Hepatocyte (in vitro differentiated cells): Measurements from ENCODE around the gene MET.

Experiments used
- EZH2 ChIP-seq: fragments of 200-600 bp; sonication (generic); IDR thresholded peaks from 2 replicates; pipeline ENCODE4 v1.6.1; 2016; ENCODE audit warnings: antibody characterized with exemption, mild to moderate bottlenecking, borderline replicate concordance
- EZH2phosphoT487 ChIP-seq: fragments of 200-600 bp; sonication (generic); IDR thresholded peaks from one replicate; pipeline ENCODE4 v1.6.1; 2018; ENCODE audit warnings: antibody characterized with exemption, mild to moderate bottlenecking, low read depth, moderate library complexity; ENCODE audit not compliant: unreplicated experiment, severe bottlenecking
- TF ChIP-seq, protein P1 (sequence below): fragments of 200-600 bp; sonication (generic); IDR thresholded peaks from 2 replicates; pipeline ENCODE4 v1.5.1; 2016; ENCODE audit warnings: antibody characterized with exemption, mild to moderate bottlenecking; ENCODE audit not compliant: poor library complexity

DNA sequence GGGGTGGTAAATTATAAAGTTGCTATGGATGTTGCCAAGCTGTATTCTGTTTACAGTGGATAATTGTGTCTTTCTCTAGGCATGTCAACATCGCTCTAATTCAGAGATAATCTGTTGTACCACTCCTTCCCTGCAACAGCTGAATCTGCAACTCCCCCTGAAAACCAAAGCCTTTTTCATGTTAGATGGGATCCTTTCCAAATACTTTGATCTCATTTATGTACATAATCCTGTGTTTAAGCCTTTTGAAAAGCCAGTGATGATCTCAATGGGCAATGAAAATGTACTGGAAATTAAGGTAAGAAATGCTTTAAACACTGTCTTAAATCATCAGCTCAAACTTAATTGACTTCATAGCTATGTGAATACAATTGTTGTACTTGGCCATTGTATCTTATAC is 91.0 kb downstream of the MET start:
- TF ChIP-seq, protein P1, sequence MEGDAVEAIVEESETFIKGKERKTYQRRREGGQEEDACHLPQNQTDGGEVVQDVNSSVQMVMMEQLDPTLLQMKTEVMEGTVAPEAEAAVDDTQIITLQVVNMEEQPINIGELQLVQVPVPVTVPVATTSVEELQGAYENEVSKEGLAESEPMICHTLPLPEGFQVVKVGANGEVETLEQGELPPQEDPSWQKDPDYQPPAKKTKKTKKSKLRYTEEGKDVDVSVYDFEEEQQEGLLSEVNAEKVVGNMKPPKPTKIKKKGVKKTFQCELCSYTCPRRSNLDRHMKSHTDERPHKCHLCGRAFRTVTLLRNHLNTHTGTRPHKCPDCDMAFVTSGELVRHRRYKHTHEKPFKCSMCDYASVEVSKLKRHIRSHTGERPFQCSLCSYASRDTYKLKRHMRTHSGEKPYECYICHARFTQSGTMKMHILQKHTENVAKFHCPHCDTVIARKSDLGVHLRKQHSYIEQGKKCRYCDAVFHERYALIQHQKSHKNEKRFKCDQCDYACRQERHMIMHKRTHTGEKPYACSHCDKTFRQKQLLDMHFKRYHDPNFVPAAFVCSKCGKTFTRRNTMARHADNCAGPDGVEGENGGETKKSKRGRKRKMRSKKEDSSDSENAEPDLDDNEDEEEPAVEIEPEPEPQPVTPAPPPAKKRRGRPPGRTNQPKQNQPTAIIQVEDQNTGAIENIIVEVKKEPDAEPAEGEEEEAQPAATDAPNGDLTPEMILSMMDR = no peak
- no peak for TF ChIP-seq EZH2
- TF ChIP-seq EZH2phosphoT487 = no peak
